MM.1S (cell line): ENCODE measurements around the gene DAB1.

Experiments
- EZH2 ChIP-seq: fragments of 300-600 bp; sonication (generic); optimal IDR thresholded peaks from 2 replicates; pipeline ENCODE3; 2017; ENCODE audit warnings: low read depth, mild to moderate bottlenecking, antibody characterized with exemption, low read length, mixed read lengths
- EZH2phosphoT487 ChIP-seq: fragments of 300-600 bp; sonication (generic); IDR thresholded peaks from 2 replicates; pipeline ENCODE4 v1.6.1; 2018; ENCODE audit warnings: antibody characterized with exemption, low read length
- TF ChIP-seq, protein P1 (sequence below): fragments of 300-600 bp; sonication (generic); IDR thresholded peaks from 2 replicates; pipeline ENCODE4 v1.5.1; 2016; ENCODE audit warnings: antibody characterized with exemption, low read length, mixed read lengths

- TF ChIP-seq, protein P1, sequence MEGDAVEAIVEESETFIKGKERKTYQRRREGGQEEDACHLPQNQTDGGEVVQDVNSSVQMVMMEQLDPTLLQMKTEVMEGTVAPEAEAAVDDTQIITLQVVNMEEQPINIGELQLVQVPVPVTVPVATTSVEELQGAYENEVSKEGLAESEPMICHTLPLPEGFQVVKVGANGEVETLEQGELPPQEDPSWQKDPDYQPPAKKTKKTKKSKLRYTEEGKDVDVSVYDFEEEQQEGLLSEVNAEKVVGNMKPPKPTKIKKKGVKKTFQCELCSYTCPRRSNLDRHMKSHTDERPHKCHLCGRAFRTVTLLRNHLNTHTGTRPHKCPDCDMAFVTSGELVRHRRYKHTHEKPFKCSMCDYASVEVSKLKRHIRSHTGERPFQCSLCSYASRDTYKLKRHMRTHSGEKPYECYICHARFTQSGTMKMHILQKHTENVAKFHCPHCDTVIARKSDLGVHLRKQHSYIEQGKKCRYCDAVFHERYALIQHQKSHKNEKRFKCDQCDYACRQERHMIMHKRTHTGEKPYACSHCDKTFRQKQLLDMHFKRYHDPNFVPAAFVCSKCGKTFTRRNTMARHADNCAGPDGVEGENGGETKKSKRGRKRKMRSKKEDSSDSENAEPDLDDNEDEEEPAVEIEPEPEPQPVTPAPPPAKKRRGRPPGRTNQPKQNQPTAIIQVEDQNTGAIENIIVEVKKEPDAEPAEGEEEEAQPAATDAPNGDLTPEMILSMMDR, result no peak
- TF ChIP-seq EZH2 (no peak), EZH2phosphoT487 (no peak)
These were observed 116.3 kb downstream of the DAB1 start for GRCh38 chr1:57307392-57308170.
